OCI-LY3 (cell line): ENCODE measurements around the gene NR2F6.

Experiments
- EZH2phosphoT487 ChIP-seq: fragments of 200-600 bp; shearing (Covaris generic); IDR thresholded peaks from 2 replicates; pipeline ENCODE4 v1.6.1; 2018; ENCODE audit warnings: antibody characterized with exemption, mixed run types, low read depth
- TF ChIP-seq, protein P1 (sequence below): fragments of 200-600, 300-600 bp; sonication (generic); IDR thresholded peaks from 2 replicates; pipeline ENCODE4 v1.5.1; 2014; ENCODE audit warnings: antibody characterized with exemption, low read length, low read depth

DNA sequence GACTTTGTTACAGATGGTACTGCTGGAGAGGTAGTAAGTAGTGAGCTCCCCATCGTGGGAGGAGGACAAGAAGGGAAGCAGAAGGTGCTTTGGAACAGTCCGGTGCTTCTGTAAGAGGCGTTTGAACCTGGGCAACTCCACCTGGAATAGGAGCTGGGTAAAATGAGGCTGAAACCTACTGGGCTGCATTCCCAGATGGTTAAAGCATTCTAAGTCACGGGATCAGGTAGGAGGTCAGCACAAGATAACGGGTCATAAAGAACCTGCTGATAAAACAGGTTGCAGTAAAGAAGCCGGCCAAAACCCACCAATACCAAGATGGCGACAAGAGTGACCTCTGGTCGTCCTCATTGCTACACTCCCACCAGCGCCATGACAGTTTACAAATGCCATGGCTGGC lies 41.0 kb upstream of the NR2F6 start:
- TF ChIP-seq, protein P1, sequence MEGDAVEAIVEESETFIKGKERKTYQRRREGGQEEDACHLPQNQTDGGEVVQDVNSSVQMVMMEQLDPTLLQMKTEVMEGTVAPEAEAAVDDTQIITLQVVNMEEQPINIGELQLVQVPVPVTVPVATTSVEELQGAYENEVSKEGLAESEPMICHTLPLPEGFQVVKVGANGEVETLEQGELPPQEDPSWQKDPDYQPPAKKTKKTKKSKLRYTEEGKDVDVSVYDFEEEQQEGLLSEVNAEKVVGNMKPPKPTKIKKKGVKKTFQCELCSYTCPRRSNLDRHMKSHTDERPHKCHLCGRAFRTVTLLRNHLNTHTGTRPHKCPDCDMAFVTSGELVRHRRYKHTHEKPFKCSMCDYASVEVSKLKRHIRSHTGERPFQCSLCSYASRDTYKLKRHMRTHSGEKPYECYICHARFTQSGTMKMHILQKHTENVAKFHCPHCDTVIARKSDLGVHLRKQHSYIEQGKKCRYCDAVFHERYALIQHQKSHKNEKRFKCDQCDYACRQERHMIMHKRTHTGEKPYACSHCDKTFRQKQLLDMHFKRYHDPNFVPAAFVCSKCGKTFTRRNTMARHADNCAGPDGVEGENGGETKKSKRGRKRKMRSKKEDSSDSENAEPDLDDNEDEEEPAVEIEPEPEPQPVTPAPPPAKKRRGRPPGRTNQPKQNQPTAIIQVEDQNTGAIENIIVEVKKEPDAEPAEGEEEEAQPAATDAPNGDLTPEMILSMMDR: no peak
- no peak for TF ChIP-seq EZH2phosphoT487
